ENCODE measurements around the gene MCC.

The MCC gene

GRCh38 chr5:113321276-113321675 lies 167.0 kb downstream of the MCC start:
- TF ChIP-seq CTCF (IDR thresholded peaks at IDR 0.05; ENCODE audit: borderline replicate concordance, control extremely low read depth, extremely low read depth, insufficient read depth, missing control alignments) = no peak
- DNase-seq (ENCODE audit: low spot score) = no peak
- in situ Hi-C loops (cut with MboI; ENCODE audit: low sequenced_read_pairs, unreplicated experiment) = no loop called here

GRCh38 chr5:113320273-113320780 lies 167.9 kb downstream of the MCC start:
- in situ Hi-C loops (cut with MboI; ENCODE audit: low sequenced_read_pairs, unreplicated experiment) = no loop called here
- no peak for TF ChIP-seq CTCF (IDR thresholded peaks at IDR 0.05; ENCODE audit: borderline replicate concordance, control extremely low read depth, extremely low read depth, insufficient read depth, missing control alignments)
- DNase-seq (ENCODE audit: low spot score) = no peak

GRCh38 chr5:113319256-113320053 lies 168.8 kb downstream of the MCC start:
- in situ Hi-C loops (cut with MboI; ENCODE audit: low sequenced_read_pairs, unreplicated experiment) = no loop called here
- no peak for TF ChIP-seq CTCF (IDR thresholded peaks at IDR 0.05; ENCODE audit: borderline replicate concordance, control extremely low read depth, extremely low read depth, insufficient read depth, missing control alignments)
- DNase-seq (ENCODE audit: low spot score) = no peak

GRCh38 chr5:113317636-113318035 lies 170.6 kb downstream of the MCC start:
- no peak for DNase-seq (ENCODE audit: low spot score)
- in situ Hi-C loops (cut with MboI; ENCODE audit: low sequenced_read_pairs, unreplicated experiment) = no loop called here
- TF ChIP-seq CTCF (IDR thresholded peaks at IDR 0.05; ENCODE audit: borderline replicate concordance, control extremely low read depth, extremely low read depth, insufficient read depth, missing control alignments) = no peak

GRCh38 chr5:113311301-113311700 lies 177.0 kb downstream of the MCC start:
- no peak for DNase-seq (ENCODE audit: low spot score)
- no peak for TF ChIP-seq CTCF (IDR thresholded peaks at IDR 0.05; ENCODE audit: borderline replicate concordance, control extremely low read depth, extremely low read depth, insufficient read depth, missing control alignments)
- in situ Hi-C loops (cut with MboI; ENCODE audit: low sequenced_read_pairs, unreplicated experiment) = no loop called here

- no peak for TF ChIP-seq CTCF (IDR thresholded peaks at IDR 0.05; ENCODE audit: borderline replicate concordance, control extremely low read depth, extremely low read depth, insufficient read depth, missing control alignments)
- DNase-seq (ENCODE audit: low spot score) = no peak
- in situ Hi-C loops (cut with MboI; ENCODE audit: low sequenced_read_pairs, unreplicated experiment) = no loop called here
Observed at GRCh38 chr5:113302120-113302519, 186.1 kb downstream of the MCC start.

All from GM13976 (cell line).